ENCODE results near the gene TNFAIP2.

GRCh38 chr14:103086771-103087342, 36.4 kb upstream of the TNFAIP2 start:
- TF ChIP-seq CTCF (conservative IDR thresholded peaks at IDR 0.05 in 1 of 2, IDR thresholded peaks at IDR 0.05 in 1 of 2; ENCODE audit: extremely low read depth in 1 of 2, insufficient read depth in 1 of 2, low read depth in 1 of 2, low read length in 2 of 2) (no peak), EZH2 (IDR thresholded peaks at IDR 0.05; ENCODE audit: borderline replicate concordance, low read length) (no peak)
